Loucy (cell line): Measurements from ENCODE around the gene PCDHB6.

ENCODE experiments used
- H2AFZ ChIP-seq: fragments of 200-600 bp; sonication (generic); 2 replicates; pipeline ENCODE4 v1.6.0; 2016; ENCODE audit warnings: antibody characterized with exemption, mild to moderate bottlenecking, low read length, moderate library complexity
- H3F3A ChIP-seq: fragments of 200-600 bp; 2 replicates; pipeline ENCODE4 v1.6.0; 2016; ENCODE audit warnings: antibody characterized with exemption, low read depth, mild to moderate bottlenecking
- H3K27me3 ChIP-seq: fragments of 200-600 bp; sonication (generic); 2 replicates; pipeline ENCODE4 v1.6.1; 2014; ENCODE audit warnings: low read length, mild to moderate bottlenecking; ENCODE audit not compliant: insufficient read depth, poor library complexity, severe bottlenecking
- H3K36me3 ChIP-seq: fragments of 200-600 bp; sonication (generic); 2 replicates; pipeline ENCODE4 v1.6.1; 2016; ENCODE audit warnings: low read length; ENCODE audit not compliant: insufficient read depth
- H3K4me1 ChIP-seq: fragments of 200-600 bp; sonication (generic); 2 replicates; pipeline ENCODE4 v1.5.1; 2014; ENCODE audit warnings: low read length, mild to moderate bottlenecking; ENCODE audit not compliant: insufficient read depth, poor library complexity, severe bottlenecking
- H3K4me2 ChIP-seq: fragments of 200-600 bp; sonication (generic); 2 replicates; pipeline ENCODE4 v1.6.0; 2014; ENCODE audit warnings: antibody characterized with exemption, low read length, low read depth, mild to moderate bottlenecking; ENCODE audit not compliant: poor library complexity, severe bottlenecking
- H3K4me3 ChIP-seq: fragments of 200-600 bp; sonication (generic); 2 replicates; pipeline ENCODE4 v1.5.1; 2014; ENCODE audit warnings: low read length, mild to moderate bottlenecking, mixed read lengths; ENCODE audit not compliant: poor library complexity, severe bottlenecking
- H3K79me2 ChIP-seq: fragments of 200-600 bp; sonication (generic); 2 replicates; pipeline ENCODE4 v1.6.1; 2014; ENCODE audit warnings: low read length; ENCODE audit not compliant: insufficient read depth
- H3K9ac ChIP-seq: fragments of 200-600 bp; sonication (generic); 2 replicates; pipeline ENCODE4 v1.6.0; 2014; ENCODE audit warnings: mild to moderate bottlenecking, low read depth, low read length, moderate library complexity; ENCODE audit not compliant: poor library complexity, severe bottlenecking
- H3K9me2 ChIP-seq: fragments of 200-600 bp; sonication (generic); replicated peaks from 2 replicates; pipeline ENCODE4 v1.6.1; 2016; ENCODE audit warnings: low read depth, low read length, mixed read lengths
- H3K9me3 ChIP-seq: fragments of 200-600 bp; sonication (generic); 2 replicates; pipeline ENCODE4 v1.6.1; 2014; ENCODE audit warnings: mild to moderate bottlenecking, antibody characterized with exemption, low read length, low read depth; ENCODE audit not compliant: insufficient read depth
- H4K20me1 ChIP-seq: fragments of 200-600 bp; sonication (generic); 2 replicates; pipeline ENCODE4 v1.6.0; 2014; ENCODE audit warnings: antibody characterized with exemption, low read length, mild to moderate bottlenecking; ENCODE audit not compliant: insufficient read depth, poor library complexity, severe bottlenecking
- EZH2phosphoT487 ChIP-seq: fragments of 200-600 bp; IDR thresholded peaks from 2 replicates; pipeline ENCODE4 v1.6.1; 2018; ENCODE audit warnings: antibody characterized with exemption, mild to moderate bottlenecking, moderate library complexity, borderline replicate concordance
- TF ChIP-seq, protein P1 (sequence below): fragments of 200-600 bp; sonication (generic); conservative IDR thresholded peaks from 2 replicates; pipeline ENCODE4 v1.5.1; 2014; ENCODE audit warnings: mild to moderate bottlenecking, antibody characterized with exemption, low read length

Gene PCDHB6

DNA sequence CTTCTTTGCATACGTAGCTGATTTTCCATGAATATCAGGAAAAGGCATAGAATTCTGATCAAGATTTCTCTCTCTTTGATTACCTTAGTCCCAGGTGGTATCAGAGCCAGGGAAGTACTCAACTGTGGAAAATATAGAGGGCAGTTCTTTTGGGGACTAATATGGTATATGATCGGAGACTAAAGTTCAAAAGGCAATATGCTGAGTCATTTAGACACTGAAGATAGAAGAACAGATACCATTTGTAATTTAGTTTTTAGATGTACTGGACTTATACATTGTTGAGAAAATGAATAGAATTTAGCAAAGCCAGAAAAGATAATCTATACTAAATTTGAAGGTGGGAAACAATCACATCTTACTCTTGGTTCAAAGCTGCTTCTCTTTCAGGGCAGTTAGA, 44.5 kb upstream of the PCDHB6 start:
- Histone ChIP-seq H3K9me2 (no peaks in the 10 kb centered on the region), H3K79me2 (no peaks in the 10 kb centered on the region), H3F3A (no peaks in the 10 kb centered on the region), H3K9me3 (no peaks in the 10 kb centered on the region; the same call in 1 of the 2 replicates), H4K20me1 (no peaks in the 10 kb centered on the region), H3K27me3 (no peaks in the 10 kb centered on the region), H3K4me1 (no peaks in the 10 kb centered on the region), H3K9ac (no peak overlapping the region), H3K4me2 (no peak overlapping the region), H3K4me3 (no peak overlapping the region), H3K36me3 (no peaks in the 10 kb centered on the region), H2AFZ (no peak overlapping the region)
- TF ChIP-seq, protein P1, sequence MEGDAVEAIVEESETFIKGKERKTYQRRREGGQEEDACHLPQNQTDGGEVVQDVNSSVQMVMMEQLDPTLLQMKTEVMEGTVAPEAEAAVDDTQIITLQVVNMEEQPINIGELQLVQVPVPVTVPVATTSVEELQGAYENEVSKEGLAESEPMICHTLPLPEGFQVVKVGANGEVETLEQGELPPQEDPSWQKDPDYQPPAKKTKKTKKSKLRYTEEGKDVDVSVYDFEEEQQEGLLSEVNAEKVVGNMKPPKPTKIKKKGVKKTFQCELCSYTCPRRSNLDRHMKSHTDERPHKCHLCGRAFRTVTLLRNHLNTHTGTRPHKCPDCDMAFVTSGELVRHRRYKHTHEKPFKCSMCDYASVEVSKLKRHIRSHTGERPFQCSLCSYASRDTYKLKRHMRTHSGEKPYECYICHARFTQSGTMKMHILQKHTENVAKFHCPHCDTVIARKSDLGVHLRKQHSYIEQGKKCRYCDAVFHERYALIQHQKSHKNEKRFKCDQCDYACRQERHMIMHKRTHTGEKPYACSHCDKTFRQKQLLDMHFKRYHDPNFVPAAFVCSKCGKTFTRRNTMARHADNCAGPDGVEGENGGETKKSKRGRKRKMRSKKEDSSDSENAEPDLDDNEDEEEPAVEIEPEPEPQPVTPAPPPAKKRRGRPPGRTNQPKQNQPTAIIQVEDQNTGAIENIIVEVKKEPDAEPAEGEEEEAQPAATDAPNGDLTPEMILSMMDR: no peak
- no peak for TF ChIP-seq EZH2phosphoT487

DNA sequence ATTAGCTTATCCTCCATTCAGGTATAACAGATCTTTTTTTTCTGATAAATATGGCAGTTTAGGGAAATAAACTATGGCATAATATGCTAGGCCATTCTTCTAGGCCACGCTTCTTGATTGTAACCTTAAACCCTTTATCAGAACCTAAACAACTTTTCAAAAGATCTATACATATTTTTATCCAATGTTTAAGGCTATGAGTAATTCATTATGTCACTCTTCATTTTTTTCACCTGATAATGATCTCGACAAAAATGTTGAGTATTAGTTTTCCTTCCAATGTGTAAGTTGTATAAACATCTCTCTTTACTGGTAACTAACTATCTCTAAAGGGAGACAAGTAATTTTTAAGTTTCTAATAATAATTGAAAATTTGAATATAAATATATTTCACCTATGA, 30.6 kb upstream of the PCDHB6 start:
- Histone ChIP-seq H3K36me3 (no peaks in the 10 kb centered on the region), H3K4me2 (no peak overlapping the region), H4K20me1 (no peaks in the 10 kb centered on the region), H3F3A (no peaks in the 10 kb centered on the region), H3K4me3 (no peak overlapping the region), H3K9me3 (no peaks in the 10 kb centered on the region), H3K9me2 (no peaks in the 10 kb centered on the region), H3K4me1 (no peaks in the 10 kb centered on the region), H3K79me2 (no peaks in the 10 kb centered on the region), H3K9ac (no peak overlapping the region), H2AFZ (no peak overlapping the region), H3K27me3 (no peaks in the 10 kb centered on the region)
- no peak for TF ChIP-seq EZH2phosphoT487
- TF ChIP-seq, protein P1: no peak

DNA sequence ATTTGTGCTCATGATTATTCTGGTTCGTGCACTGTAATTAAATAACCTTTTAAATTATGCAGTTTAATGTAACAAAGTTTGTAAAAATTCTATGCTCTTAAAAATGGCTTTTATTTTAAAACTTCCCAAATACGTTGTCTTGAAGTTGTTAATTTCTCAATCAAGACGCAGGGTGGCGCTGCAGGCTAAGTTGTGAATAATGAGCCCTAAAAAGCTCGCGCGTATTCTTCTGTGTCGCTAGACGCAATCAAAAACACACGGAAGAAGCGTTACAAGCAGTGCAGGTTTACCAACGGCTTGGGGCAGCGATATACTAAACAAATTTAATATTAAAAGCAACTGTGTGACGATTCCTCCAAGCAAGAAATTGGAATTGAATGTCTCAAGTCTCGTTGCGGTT, 28.3 kb upstream of the PCDHB6 start, which contains the start of gene PCDHB4:
TSS of gene PCDHB4 (plus strand) at position 256 of the 400 bp plus-strand sequence. CDS start 181 bp downstream, outside the sequence.
- H4K20me1 ChIP-seq: no peaks in the 10 kb centered on the region
- H3F3A ChIP-seq: no peaks in the 10 kb centered on the region
- no peak within 1 kb of the TSS for H3K9ac ChIP-seq
- H3K36me3 ChIP-seq: no peaks in the 10 kb centered on the region
- no peaks in the 10 kb centered on the region for H3K27me3 ChIP-seq
- H3K9me2 ChIP-seq: no peaks in the 10 kb centered on the region
- H3K4me2 ChIP-seq: no peak within 1 kb of the TSS
- no peak within 1 kb of the TSS for H3K4me3 ChIP-seq
- no peaks in the 10 kb centered on the region for H3K4me1 ChIP-seq
- no peaks in the 10 kb centered on the region for H3K79me2 ChIP-seq
- no peak within 1 kb of the TSS for H2AFZ ChIP-seq
- H3K9me3 ChIP-seq: no peaks in the 10 kb centered on the region
- TF ChIP-seq EZH2phosphoT487: no peak
- TF ChIP-seq, protein P1: no peak
